Ammon's horn (tissue), 1 donor: Measurements from ENCODE around the gene GALK2.
A peak's percentile ranks its signal among the peaks of the same experiment; 100 is the strongest.

Experiments
- DNase-seq: peaks from one replicate; pipeline ENCODE4 v3.0.0-alpha.2; 2016; ENCODE audit warnings: low spot score

GALK2 gene

DNA sequence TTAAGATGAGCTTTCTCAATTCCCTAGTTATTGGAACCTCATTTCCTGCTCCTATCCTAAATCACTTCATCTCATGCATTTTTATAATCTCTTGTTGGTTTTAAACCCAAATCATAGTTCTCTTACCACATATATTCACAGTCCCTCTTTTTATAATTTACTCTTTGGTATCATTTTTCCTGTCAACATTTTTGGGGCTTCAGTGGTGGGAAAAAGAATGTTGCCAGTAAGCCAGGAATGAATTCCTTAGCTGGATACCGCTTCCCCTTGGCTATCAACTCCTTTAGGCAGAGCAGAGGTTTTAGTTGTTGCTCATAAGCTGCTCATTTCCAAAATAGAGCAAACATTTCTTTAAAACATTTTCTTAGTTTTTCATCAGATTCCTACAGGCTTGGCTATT lies 112.3 kb downstream of the GALK2 start:
- no peak for DNase-seq

DNA sequence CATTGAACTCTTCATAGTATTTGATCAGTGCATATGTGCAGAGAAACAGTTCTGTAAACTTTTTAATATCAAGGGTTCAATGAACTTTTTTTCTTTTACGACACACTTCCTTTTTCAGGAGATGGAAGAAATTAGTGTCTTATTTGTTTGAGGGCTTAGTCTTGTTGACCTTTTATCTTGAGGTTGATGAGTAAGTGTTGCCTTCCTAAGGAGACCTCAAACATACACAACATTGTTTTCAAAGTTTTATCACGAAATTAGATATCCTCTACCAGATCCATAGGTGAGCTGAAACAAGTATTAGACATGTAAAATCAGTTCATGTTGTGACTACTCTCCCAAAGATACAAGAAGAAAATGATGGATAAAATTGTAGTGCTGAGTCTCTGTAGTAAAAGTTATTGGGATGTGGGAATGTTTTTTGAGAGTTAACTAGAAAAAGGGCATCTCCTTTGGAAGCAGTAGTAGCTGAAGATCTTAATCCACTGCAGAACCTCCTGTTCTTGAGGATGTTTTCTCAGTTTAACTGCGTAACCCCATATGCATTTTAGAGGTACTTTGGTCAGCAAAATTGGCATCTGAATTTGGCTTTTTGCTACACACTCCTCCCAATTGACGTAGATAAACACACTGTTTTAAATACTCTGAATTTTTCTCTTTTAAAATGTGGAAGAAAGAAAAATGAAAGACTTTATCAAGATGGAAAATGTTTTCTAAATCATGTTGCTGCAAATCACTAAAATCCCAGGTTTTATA lies 116.8 kb downstream of the GALK2 start:
- no peak for DNase-seq

DNA sequence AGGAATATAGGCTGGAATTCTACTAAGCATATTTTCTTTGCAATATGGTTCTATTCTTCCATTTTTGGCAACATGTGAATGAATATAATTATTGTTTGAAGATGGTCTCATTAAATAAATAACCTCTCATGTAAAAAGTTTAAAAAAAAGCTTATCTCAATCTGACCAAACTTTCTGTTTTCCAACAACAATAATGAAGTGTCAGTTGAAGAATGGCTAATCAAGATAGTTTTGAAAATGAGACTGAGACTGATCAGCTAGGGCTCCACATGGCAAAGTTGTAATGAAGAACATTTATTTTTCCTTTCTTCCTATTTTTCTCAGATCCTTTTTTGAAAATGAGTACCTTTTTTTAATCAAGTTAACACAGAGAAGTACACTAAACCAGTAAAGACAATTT lies 117.4 kb downstream of the GALK2 start:
- no peak for DNase-seq

DNA sequence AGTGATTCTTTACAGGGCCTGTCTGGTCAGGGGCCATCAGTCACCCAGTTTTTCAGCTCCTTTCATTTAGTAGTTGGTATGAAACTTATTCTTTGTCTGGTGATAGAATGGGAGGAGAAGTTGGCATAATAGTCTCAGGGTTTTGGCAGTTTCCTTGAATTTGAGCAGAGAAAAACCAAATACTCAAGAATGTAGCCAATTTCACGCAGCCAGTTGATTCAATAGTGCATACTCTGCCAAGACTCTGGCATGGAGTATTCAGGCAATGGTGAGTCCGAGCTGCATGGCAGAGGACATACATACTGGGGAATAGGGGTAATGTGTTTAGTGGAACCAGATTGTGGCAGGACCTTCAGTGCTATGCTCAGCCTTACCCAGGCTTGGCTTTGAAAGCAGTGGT lies 118.3 kb downstream of the GALK2 start:
- peak; percentile 14 for DNase-seq

DNA sequence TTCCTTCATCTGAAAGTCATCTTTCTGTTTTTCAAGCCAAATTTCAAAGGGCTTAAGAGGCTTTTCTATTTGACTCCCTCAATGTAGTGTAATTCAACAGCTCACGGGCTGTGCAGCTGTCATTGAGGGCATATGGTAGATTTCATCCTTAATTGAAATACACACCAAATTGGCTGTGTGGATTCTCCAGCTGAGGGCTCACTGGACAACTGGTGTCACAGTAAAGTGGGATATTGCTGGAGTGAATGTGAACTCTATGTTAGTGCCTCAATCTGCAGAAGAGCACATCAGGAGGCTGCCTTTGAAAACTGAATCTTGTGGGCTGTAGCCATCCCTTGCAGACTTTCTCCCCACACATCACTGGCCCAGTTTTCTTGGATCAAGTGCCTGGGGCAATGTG lies 120.1 kb downstream of the GALK2 start:
- DNase-seq: no peak

DNA sequence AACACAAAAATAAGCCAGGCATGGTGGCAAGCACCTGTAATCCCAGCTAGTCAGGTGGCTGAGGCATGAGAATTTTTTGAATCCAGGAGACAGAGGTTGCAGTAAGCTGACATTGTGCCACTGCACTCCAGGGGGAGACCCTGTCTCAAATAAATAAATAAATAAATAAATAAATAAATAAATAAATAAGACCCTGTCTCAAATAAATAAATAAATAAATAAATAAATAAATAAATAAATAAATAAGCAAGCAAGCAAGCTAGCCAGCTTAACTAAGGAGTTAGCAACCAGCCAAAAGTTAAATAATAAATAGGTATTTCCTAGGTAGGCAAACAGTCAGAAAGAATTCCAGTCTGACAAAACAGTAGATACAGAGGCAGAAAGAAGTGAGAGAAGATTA lies 123.9 kb downstream of the GALK2 start:
- DNase-seq: no peak

DNA sequence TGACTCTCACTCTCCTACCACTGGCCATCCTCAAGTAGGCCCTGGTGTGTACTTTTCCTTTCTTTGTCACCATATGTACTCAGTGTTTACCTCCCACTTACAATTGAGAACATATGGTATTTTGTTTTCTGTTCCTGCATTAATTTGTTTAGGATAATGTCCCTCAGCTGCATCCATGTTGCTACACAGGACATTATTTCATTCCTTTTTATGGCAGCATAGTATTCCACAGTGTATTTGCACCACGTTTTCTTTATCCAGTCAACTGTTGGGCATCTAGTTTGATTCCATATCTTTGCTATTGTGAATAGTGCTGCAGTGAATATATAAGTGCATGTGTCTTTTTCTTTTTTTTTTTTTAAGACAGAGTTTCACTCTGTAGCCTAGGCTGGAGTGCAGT lies 126.2 kb downstream of the GALK2 start:
- no peak for DNase-seq

DNA sequence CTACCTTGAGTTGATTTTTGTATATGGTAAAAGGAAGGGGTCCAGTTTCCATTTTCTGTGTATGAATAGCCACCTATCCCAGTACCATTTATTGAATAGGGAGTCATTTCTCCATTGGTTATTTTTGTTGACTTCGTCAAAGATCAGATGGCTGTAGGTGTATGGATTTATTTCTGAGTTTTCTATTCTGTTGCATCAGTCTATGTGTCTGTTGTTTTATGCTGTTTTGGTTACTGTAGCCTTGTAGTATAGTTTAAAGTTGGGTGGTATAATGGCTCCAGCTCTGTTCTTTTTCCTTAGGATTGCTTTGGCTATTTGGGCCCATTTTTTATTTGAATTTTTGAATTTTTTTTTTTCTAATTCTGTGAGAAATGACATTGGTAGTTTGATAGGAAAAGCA lies 127.5 kb downstream of the GALK2 start:
- no peak for DNase-seq

DNA sequence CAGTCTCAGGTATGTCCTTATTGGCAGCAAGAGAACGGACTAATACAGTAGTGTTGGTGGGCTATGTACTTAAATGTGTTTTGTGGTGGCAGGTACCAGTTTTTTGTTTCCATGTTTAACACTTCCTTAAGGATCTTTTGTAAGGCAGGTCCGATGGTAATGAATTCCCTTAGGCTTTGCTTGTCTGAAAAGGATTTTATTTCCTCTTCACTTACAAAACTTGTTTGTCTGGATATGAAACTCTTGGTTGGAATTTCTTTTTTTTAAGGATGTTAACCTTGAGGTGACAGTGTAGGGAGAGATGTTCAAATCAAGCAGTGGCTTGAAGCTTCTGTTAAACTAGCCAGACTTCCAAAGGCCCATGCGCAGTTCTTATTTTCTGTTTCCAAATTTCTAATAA lies 130.8 kb downstream of the GALK2 start:
- no peak for DNase-seq

DNA sequence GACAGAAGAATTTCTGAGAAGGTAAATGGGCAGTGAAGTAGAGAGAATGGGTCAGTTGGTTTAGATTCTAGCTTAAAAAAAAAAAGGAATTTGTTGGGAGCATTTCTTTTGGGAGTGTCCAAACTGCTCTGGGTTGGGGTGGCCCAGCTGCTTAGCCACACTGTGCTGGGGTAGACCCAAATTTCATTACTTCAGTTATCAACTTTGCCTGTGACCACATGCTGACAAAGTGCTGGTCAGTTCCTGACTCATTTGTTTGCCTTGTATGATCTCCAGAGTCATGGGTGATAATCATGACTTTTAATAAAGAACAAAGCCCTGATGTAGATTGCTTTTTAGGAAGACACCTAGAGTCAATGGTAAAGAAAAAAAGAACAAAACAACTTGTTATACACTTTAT lies 131.5 kb downstream of the GALK2 start:
- DNase-seq: no peak

DNA sequence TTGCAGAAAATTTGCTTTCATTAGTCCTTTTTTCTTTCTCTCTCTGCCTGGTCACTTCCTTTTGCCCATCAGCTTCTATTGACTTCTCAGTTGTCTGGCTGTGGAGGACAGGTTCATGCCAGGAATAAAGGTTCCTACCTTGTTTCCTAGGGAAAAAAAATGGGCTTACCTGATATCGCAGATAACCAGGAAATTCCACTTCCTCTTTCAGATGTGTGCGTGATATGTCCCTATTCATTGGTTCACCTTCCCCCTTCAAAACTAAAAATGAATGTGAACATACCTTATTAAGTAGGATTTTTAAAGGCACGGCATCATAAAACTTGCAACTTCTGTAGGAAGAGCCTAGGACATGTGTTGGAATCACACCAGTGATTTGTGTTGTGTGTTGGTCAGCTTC lies 133.0 kb downstream of the GALK2 start:
- DNase-seq: no peak

DNA sequence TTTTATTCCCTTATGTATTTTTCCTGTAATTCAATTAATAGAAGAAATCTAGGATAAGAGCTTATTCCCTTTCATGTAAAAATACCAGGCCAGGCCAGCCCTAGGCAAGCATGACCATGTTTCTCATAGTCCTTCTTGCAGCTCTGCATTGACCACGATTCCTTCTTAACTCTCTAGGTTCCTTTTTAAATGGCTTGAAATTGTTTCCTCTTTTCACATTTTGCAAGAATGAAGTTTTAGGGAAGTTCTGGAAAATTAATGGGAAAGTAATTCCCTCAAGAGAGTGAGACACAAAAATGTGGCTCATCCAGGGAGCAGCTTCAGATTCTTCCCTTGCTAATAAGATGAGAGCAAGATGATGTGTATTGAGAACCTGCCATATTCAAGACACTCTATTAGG lies 136.5 kb downstream of the GALK2 start:
- DNase-seq: no peak

DNA sequence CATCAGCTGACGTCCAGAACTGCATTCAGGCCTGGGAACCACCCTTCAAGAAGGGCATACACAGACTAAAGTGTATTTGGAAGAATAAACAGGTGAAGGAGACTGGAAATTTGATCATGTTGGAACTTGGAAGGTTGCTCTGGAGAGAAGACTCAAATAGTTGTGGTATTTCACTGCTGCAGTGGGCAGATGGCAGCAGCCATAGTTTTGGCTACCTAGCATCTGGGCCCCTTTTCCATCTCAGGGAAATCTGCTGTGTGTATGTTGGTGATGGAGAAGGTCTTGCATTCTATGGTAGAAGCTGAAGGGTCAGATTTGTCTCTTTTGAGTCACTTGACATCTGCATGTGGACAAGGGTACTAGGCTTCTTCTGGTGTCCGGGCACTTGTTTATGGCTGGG lies 138.6 kb downstream of the GALK2 start:
- DNase-seq: no peak

DNA sequence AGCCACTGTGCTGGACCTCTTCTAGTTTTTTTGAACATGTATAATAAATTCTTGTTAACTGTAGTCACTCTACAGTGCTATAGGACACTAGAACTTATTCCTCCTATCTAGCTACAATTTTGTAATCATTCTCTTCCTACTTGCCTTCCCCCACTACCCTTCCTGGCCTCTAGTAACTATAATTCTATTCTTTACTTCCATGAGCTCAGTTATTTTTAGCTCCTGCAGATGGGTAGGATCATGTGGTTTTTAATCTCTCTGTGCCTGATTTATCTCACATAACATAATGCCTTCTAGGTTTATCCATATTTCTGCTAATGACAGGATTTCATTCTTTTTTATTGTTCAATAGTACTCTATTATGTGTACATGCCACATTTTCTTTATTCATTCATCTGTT lies 139.8 kb downstream of the GALK2 start:
- DNase-seq: no peak

DNA sequence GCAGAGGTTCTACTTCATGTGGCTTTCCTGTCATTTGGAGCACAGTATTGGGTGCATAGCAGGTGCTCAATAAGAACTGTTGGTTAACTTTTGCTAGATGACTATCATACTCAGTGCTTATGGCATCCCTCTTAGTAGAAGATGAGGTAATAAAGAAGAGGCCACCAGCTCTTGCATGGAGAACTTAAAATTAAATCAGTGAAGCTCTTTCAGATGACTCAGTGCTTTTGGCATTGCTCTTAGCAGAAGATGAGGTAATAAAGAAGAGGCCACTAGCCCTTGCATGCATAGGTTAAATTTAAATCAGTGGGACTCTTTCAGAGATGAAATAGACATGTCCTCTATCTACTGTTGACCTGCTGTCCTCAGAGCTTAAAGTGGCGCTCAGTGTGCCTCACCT lies 143.6 kb downstream of the GALK2 start:
- DNase-seq: no peak

DNA sequence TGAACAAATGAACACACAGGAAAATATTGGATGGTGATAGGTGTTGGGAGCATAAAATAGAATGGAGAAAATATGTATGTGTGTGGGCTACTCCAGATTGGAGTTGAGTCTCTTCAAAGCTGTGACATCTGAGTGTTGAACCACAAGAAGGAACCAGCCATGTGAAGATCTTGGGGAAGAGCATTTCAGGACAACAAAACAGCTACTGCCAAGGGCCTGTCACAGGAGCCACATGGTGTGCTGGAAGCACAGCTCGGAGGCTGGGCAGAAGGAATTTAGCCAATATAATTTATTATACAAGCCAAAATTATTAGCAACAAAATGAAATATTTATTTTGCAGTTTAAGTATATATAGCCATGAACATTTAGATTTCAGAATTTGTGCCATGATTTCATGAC lies 144.7 kb downstream of the GALK2 start:
- no peak for DNase-seq

DNA sequence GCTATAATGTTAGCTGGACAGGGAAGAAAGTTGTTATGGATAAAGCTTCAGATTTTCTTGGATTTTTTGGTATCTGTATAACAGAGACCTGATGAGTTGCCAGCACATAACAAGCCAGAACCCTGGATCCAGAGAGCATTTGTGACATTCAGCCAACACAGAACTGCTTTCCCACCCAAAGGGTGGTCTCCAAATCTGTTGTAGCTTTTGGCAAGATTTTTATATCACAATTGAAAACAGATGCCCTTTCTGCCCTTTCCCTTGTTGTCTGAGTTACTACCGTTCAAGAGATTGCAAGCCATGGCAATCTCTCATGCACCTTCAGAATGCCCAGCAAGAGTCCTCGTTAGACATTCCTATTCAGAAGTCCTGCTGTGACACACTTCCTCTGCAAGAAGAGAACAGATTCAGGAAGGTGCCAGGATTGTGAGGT lies 145.4 kb downstream of the GALK2 start:
- no peak for DNase-seq

DNA sequence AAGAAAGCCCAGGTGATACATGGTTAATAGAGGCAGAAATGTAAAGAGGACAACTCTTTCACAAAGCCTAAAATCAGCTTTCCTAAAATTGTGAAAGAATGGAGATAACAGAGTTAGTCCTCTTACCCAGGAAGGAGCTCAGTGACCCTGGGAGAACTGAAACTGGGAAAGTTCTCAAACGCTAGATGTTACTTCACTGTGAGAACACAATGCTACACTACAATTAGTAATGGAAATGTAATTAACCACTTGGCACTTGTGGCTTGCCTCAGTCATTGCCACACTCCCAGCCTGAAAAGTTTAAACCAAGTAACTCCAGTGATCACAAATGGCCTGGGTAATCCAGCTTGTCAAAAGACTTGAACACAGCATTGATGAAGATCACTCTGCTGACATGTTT lies 150.3 kb downstream of the GALK2 start:
- DNase-seq: no peak

DNA sequence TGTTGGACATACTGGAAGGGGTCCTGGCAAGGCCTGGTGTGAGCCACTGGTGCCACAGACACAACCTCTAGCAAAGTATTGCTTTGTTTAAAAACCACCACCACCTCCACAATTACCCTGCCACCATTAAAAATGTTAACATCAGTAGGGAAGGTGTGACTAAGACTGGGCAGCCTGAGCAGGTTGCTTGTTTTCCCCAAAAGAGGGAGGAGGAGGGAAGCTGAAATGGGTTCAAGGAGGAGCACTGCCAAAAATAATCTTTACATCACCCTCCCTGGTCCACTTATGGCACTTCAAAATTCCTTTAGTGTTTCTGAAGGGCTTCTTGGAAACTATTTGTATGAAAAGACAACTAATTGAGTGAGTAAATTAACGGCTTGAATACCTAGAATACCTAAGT lies 153.2 kb downstream of the GALK2 start:
- no peak for DNase-seq

DNA sequence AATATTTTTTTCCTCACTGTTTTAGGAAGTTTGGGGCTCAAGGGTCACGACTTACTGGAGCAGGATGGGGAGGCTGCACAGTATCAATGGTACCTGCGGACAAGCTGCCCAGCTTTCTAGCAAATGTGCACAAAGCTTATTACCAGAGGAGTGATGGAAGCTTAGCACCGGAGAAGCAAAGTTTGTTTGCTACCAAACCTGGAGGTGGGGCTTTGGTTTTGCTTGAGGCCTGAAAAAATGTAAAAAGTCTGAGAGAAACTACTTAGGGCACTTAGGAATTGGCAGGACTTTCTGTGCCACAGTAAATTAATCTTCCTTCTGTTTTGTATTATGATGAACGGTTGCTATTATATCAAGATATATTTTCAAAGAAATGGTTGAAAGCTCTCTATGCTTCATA lies 157.9 kb downstream of the GALK2 start:
- no peak for DNase-seq

DNA sequence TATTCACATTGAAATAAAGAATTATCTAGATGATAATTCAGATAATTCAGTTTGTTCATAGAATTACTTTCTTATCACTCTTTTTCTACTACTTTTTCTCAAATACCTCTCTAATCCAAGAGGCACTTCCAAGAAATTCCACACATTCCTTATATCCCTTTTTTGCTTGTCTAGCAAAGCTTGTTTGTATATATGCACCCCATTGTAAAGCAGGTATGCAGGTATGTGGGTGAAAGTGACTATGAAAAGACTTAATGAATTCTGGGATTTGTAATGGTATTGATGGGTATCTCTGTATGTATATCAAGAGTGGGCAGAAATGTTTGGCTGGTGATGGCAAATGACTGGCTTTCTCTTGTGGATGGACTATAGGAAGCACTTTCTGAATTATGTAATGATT lies 158.9 kb downstream of the GALK2 start:
- DNase-seq: no peak

DNA sequence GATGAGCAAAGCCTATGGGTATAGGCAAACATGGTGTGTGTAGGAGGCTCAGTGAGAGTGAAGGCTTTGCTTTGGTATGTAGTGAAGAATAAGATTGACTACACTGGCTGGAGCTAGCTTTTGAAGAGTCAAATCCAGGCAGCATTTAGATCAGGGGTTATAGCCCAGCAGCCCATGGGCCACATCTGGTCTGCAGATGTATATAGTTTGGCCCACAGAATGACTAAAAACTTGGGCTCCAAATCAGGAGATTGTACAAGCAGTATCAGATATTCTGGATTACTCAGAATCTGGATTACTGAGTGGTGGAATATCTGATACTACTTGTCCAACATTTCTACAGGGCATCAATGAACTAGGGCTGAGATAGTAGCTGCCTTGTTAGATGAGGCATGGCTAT lies 160.1 kb downstream of the GALK2 start:
- DNase-seq: no peak

DNA sequence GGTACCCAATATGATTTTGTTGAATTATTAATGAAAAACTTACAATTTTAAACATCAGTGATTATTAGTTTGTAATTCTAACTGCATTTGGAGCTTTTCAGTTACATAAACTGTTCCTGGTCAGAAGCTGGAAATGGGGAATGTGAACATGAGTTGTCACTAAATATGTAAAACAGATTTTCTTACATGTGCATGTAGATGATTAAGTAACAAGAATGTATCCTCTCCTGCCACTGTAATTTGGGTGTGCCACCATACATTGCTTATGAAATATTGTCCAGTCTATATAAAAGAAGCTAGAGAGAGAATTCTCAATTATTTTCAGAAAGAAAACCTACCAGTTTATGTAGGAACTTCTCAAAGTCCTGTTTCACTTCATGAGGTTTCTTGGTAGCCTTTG lies 161.4 kb downstream of the GALK2 start:
- DNase-seq: no peak

DNA sequence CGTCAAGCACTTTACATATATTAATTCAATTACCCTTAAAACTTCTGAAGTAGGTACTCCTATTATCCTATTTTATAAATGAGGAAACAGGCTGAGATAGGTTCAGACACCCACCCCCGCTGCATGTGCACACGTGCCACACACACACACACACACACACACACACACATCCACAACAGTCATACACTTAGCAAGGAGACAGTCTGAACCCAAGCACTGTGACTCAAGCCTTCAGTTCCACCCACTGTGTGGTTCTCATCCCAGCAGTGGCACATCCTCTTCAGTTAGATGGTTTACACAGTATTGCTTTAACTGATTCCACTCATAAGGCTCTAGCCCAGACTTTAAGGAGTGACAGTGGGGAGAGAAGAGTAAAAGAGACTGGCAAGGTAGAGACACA lies 161.9 kb downstream of the GALK2 start:
- DNase-seq: no peak

DNA sequence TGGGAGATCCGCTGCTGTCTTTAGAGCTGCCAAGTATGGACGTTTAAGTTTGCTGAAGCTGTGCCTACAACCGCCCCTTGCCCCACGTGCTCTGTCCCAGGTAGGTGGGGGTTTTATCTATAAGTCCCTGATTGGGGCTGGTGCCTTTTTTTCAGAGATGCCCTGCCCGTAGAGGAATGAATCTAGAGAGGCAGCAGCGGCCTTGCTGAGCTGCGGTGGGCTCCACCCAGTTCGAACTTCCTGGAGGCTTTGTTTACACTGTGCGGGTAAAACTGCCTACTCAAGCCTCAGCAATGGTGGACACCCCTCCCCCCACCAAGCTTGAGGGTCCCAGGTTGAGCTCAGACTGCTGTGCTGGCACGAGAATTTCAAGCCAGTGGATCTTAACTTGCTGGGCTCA lies 169.6 kb downstream of the GALK2 start:
- no peak for DNase-seq
